ENCODE measurements around the gene GABBR2.

GRCh38 chr9:98634685-98635336 lies 73.9 kb downstream of the GABBR2 start:
- no peak for TF ChIP-seq POLR2AphosphoS5 (IDR thresholded peaks at IDR 0.05; ENCODE audit: low read depth, low read length)
- no peak for TF ChIP-seq POLR2A (IDR thresholded peaks at IDR 0.05; ENCODE audit: low read depth, low read length)

Measured in GM12892 (cell line).